Mucosa of descending colon (tissue), 3 donors: ENCODE data around the gene THAP7. TPM values are rescaled to one million over a fixed set of nuclear protein-coding genes. Genes with fewer than 3 reads are reported as not detected.

Experiments used
- ATAC-seq: fragments of 200-7000 bp; cut with Tn5 transposase; one replicate; pipeline ENCODE4 v1.9.1; 2020; ENCODE audit warnings: mild to moderate bottlenecking, moderate library complexity
- DNase-seq, 3 donors: peaks; one replicate each; pipeline ENCODE4 v3.0.0-alpha.2; 2020
- H3K36me3 ChIP-seq: fragments of 200-600 bp; one replicate; pipeline ENCODE4 v1.8.0; 2021; ENCODE audit warnings: low read depth, mild to moderate bottlenecking
- H3K4me1 ChIP-seq: fragments of 200-600 bp; one replicate; pipeline ENCODE4 v1.8.0; 2021; ENCODE audit warnings: low read depth, mild to moderate bottlenecking
- H3K4me3 ChIP-seq: fragments of 200-600 bp; one replicate; pipeline ENCODE4 v1.8.0; 2021; ENCODE audit warnings: mild to moderate bottlenecking
- H3K9me3 ChIP-seq: fragments of 200-600 bp; one replicate; pipeline ENCODE4 v1.8.0; 2021; ENCODE audit warnings: mild to moderate bottlenecking
- CTCF ChIP-seq: fragments of 200-600 bp; IDR thresholded peaks from one replicate; pipeline ENCODE4 v1.8.0; 2022; ENCODE audit warnings: antibody characterized with exemption, mild to moderate bottlenecking
- intact Hi-C, 2 donors: fragments of 100-400 bp; cut with DNase I in 1 of 2; cut with micrococcal nuclease in 1 of 2; formaldehyde crosslinking; loops; one replicate each; pipeline versions ENCODE4 v1.11.0 to v1.11.1; 2022; cut with DNase I, micrococcal nuclease
- total RNA-seq, 3 donors: library from RNA; stranded (reverse); fragmentation: NEBNext Ultra II Directional in 2 of 3; extraction: Animal tissue kit (Norgen Biotek cat#: 25700) in 2 of 3; gene quantifications; one replicate each; pipeline versions ENCODE4 v1.2.1 to v1.2.4, GENCODE V29; 2021 to 2023
- donor health status: DM: no; HTN: no; CAD: no; lungs with moderate emphysema.
- donor health status: DM: no; HTN: no; CAD: no.
- donor health status: DM: no; HTN: yes; CAD: no.

The THAP7 gene
- total RNA-seq, 3 donors from 2014 or later = 16.8 to 27.8 (median 19.8) TPM

GRCh38 chr22:20968281-20968977, 33.5 kb downstream of the THAP7 start:
- no peak for TF ChIP-seq CTCF
- Histone ChIP-seq H3K9me3 (no peaks in the 10 kb centered on the region), H3K36me3 (no peaks in the 10 kb centered on the region), H3K4me1 (peaks cover 20% of the 10 kb centered on the region), H3K4me3 (no peak overlapping the region)
- intact Hi-C loops = no loop called here
- ATAC-seq (no peak), DNase-seq (peak in 1 of 3 donors; percentile 35)

- H3K4me3 ChIP-seq = no peak overlapping the region
- intact Hi-C loops = no loop called here
- peaks cover 20% of the 10 kb centered on the region for H3K4me1 ChIP-seq
- H3K9me3 ChIP-seq = no peaks in the 10 kb centered on the region
- peak in 1 of 3 donors; percentile 52 for DNase-seq
- ATAC-seq = no peak
- H3K36me3 ChIP-seq = no peaks in the 10 kb centered on the region
- no peak for TF ChIP-seq CTCF
Observed at GRCh38 chr22:20967697-20968211, 34.2 kb downstream of the THAP7 start.

- Histone ChIP-seq H3K36me3 (no peaks in the 10 kb centered on the region), H3K4me3 (no peak within 1 kb of the TSS), H3K4me1 (peaks cover 20% of the 10 kb centered on the region), H3K9me3 (no peaks in the 10 kb centered on the region)
- intact Hi-C loops = no loop called here
- DNase-seq (peak in 2 of 3 donors; percentile 56 to 60), ATAC-seq (no peak)
- TF ChIP-seq CTCF = no peak
Observed at GRCh38 chr22:20966883-20967696, 34.8 kb downstream of the THAP7 start, which contains the start of gene AIFM3. Gene AIFM3, plus strand, starts transcription at chr22:20967255. Its CDS starts 690 bp downstream, at chr22:20967945.

- intact Hi-C loops = no loop called here
- no peak overlapping the region for H3K4me3 ChIP-seq
- no peaks in the 10 kb centered on the region for H3K9me3 ChIP-seq
- H3K36me3 ChIP-seq = no peaks in the 10 kb centered on the region
- ATAC-seq = peak; percentile 85
- no peak for TF ChIP-seq CTCF
- peaks cover 24% of the 10 kb centered on the region for H3K4me1 ChIP-seq
- DNase-seq = peak; percentile 85 to 87 (median 85)
Observed at GRCh38 chr22:20965888-20966855, 35.7 kb downstream of the THAP7 start.
